GM18907 (cell line): ENCODE measurements around the gene HPCA.
"Not testable (repeated sequence)": the region's sequence is repeated elsewhere in the genome, so short reads cannot be mapped to it uniquely, and the experiment has no call there.

ENCODE experiments used
- ATAC-seq: cut with Tn5 transposase; IDR thresholded peaks from one replicate; pipeline ENCODE4 v1.9.1; 2021; ENCODE audit warnings: mild to moderate bottlenecking, moderate library complexity; ENCODE audit not compliant: unreplicated experiment

Gene HPCA

GRCh38 chr1:32900956-32901822 is 14.9 kb downstream of the HPCA start, which contains the start of gene TMEM54:
TMEM54 (minus strand) TSS chr1:32901389; CDS start chr1:32901238, 151 bp downstream.
- no peak for ATAC-seq

GRCh38 chr1:32901823-32902534 is 15.7 kb downstream of the HPCA start:
- ATAC-seq: no peak

GRCh38 chr1:32902535-32902920 is 16.2 kb downstream of the HPCA start:
- ATAC-seq: no peak

- ATAC-seq: no peak
Measured at GRCh38 chr1:32903991-32904785, 17.9 kb downstream of the HPCA start.

GRCh38 chr1:32904797-32905196 is 18.5 kb downstream of the HPCA start:
- no peak for ATAC-seq

- not testable (repeated sequence) for ATAC-seq
Measured at GRCh38 chr1:32905588-32905987, 19.3 kb downstream of the HPCA start.

GRCh38 chr1:32906654-32907053 is 20.4 kb downstream of the HPCA start:
- no peak for ATAC-seq

GRCh38 chr1:32907435-32907834 is 21.1 kb downstream of the HPCA start:
- ATAC-seq: no peak

GRCh38 chr1:32910319-32910718 is 24.0 kb downstream of the HPCA start:
- no peak for ATAC-seq

GRCh38 chr1:32915766-32916706 is 29.7 kb downstream of the HPCA start:
- ATAC-seq: no peak

GRCh38 chr1:32917521-32917920 is 31.2 kb downstream of the HPCA start:
- no peak for ATAC-seq

GRCh38 chr1:32918179-32918578 is 31.9 kb downstream of the HPCA start:
- no peak for ATAC-seq

- no peak for ATAC-seq
Measured at GRCh38 chr1:32919811-32920733, 33.8 kb downstream of the HPCA start.

GRCh38 chr1:32920833-32921232 is 34.5 kb downstream of the HPCA start:
- no peak for ATAC-seq

- ATAC-seq: no peak
Measured at GRCh38 chr1:32924881-32925344, 38.6 kb downstream of the HPCA start.

GRCh38 chr1:32925403-32926162 is 39.3 kb downstream of the HPCA start:
- ATAC-seq: no peak

- no peak for ATAC-seq
Measured at GRCh38 chr1:32926562-32926961, 40.3 kb downstream of the HPCA start.

GRCh38 chr1:32927441-32927840 is 41.1 kb downstream of the HPCA start:
- no peak for ATAC-seq
